K562 (cell line): ENCODE data around the gene MAST4. TPM values are rescaled to one million over a fixed set of nuclear protein-coding genes. Genes with fewer than 3 reads are reported as not detected.

Experiments used
- ATAC-seq: fragments of 200-7000 bp; cut with Tn5 transposase; 3 replicates; pipeline ENCODE4 v1.9.1; 2020; ENCODE audit warnings: moderate library complexity
- BruUV-seq: library from RNA; stranded (reverse); fragments of 400-500 nt; replicated peaks from 2 replicates; lab custom pipeline; 2021; lab: Mats Ljungman, UMichigan
- CTCF ChIA-PET: fragments of 300-600 bp; formaldehyde crosslinking; extraction: SDS; loops from one replicate; lab custom pipeline; 2021; ENCODE audit warnings: low intra/inter-chr PET ratio; lab: Yijun Ruan, JAX
- POLR2A ChIA-PET: fragments of 300-600, 350-650 bp; sonication (Branson Sonifier 250); formaldehyde crosslinking; extraction: SDS; loops from one replicate; lab custom pipeline; 2021; ENCODE audit warnings: antibody characterized with exemption, inconsistent platforms; lab: Yijun Ruan, JAX
- DNase-seq, 4 experiments: peaks; one replicate each; pipeline versions ENCODE4 v3.0.0 to v3.0.0-alpha.2; 2011 to 2018; ENCODE audit warnings: low spot score in 3 of 4, mixed read lengths in 3 of 4; ENCODE audit errors: extremely low read depth in 1 of 4
- FAIRE-seq: peaks from 2 replicates; lab custom pipeline; 2011; peaks lifted over from hg19 to GRCh38; lab: Jason Lieb, UNC
- H2AFZ ChIP-seq: 2 replicates; pipeline ENCODE4 v1.6.0; 2011; ENCODE audit warnings: low read depth, low read length, control low read depth, inconsistent platforms
- H3K27ac ChIP-seq: fragments of 200-600 bp; 3 replicates; pipeline ENCODE4 v1.8.0; 2011; ENCODE audit warnings: low read depth, mild to moderate bottlenecking, control low read depth, inconsistent platforms, low read length, moderate library complexity, mixed read lengths; ENCODE audit errors: extremely low read depth
- H3K27me3 ChIP-seq, 2 experiments: fragments of 300-600 bp in 1 of 2; 2 replicates in 1 of 2; 3 replicates in 1 of 2; pipeline versions ENCODE4 v1.6.0 to v1.8.0; 2011; ENCODE audit warnings: inconsistent platforms in 2 of 2, low read length in 2 of 2, mild to moderate bottlenecking in 1 of 2, mixed read lengths in 1 of 2, moderate library complexity in 1 of 2; ENCODE audit not compliant: control insufficient read depth in 2 of 2, insufficient read depth in 2 of 2
- H3K36me3 ChIP-seq: fragments of 300-600 bp; 3 replicates; pipeline ENCODE4 v1.8.0; 2011; ENCODE audit warnings: mild to moderate bottlenecking, low read length, inconsistent platforms; ENCODE audit not compliant: control insufficient read depth, insufficient read depth
- H3K4me1 ChIP-seq, 2 experiments: fragments of 200-600 bp in 1 of 2; replicated peaks in 1 of 2; 2 replicates in 1 of 2; 3 replicates in 1 of 2; pipeline versions ENCODE4 v1.5.1 to v1.8.0; 2011; ENCODE audit warnings: inconsistent platforms in 2 of 2, low read length in 2 of 2, mild to moderate bottlenecking in 1 of 2, mixed read lengths in 1 of 2, moderate library complexity in 1 of 2; ENCODE audit not compliant: control insufficient read depth in 2 of 2, insufficient read depth in 2 of 2
- H3K4me2 ChIP-seq: 2 replicates; pipeline ENCODE4 v1.6.1; 2011; ENCODE audit warnings: low read length, control low read depth, inconsistent platforms, mixed read lengths; ENCODE audit not compliant: insufficient read depth
- H3K4me3 ChIP-seq: fragments of 200-600 bp; sonication (generic), shearing (Covaris generic); 2 replicates; pipeline ENCODE4 v1.5.1; 2016; ENCODE audit warnings: control low read depth, inconsistent platforms
- H3K79me2 ChIP-seq: fragments of 200-600 bp; 3 replicates; pipeline ENCODE4 v1.8.0; 2011; ENCODE audit warnings: low read length, inconsistent platforms; ENCODE audit not compliant: control insufficient read depth, insufficient read depth
- H3K9ac ChIP-seq, 2 experiments: 2 replicates each; pipeline versions ENCODE4 v1.6.0 to v1.6.1; 2011; ENCODE audit warnings: low read depth in 2 of 2, low read length in 2 of 2, control low read depth in 1 of 2, inconsistent platforms in 1 of 2, mild to moderate bottlenecking in 1 of 2, mixed read lengths in 1 of 2; ENCODE audit not compliant: insufficient read depth in 1 of 2
- H3K9me1 ChIP-seq: one replicate; pipeline ENCODE4 v1.6.0; 2011; ENCODE audit warnings: inconsistent platforms, mild to moderate bottlenecking, low read length, moderate library complexity; ENCODE audit not compliant: control insufficient read depth, insufficient read depth
- H3K9me3 ChIP-seq: replicated peaks from 2 replicates; pipeline ENCODE4 v1.5.1; 2011; ENCODE audit warnings: low read depth, low read length, inconsistent platforms; ENCODE audit not compliant: control insufficient read depth, insufficient read depth
- H4K20me1 ChIP-seq: replicated peaks from 2 replicates; pipeline ENCODE4 v1.6.1; 2011; ENCODE audit warnings: low read length, inconsistent platforms, mixed read lengths; ENCODE audit not compliant: control insufficient read depth, insufficient read depth
- CC2D1A ChIP-seq: fragments of 450-650 bp; IDR thresholded peaks from 2 replicates; pipeline ENCODE4 v1.6.1; 2017; ENCODE audit warnings: mild to moderate bottlenecking
- CSDE1 ChIP-seq, 2 experiments: fragments of 450-650 bp; IDR thresholded peaks; 2 replicates each; pipeline ENCODE4 v1.6.1; 2016; ENCODE audit warnings: mild to moderate bottlenecking in 1 of 2
- HMG20B ChIP-seq: fragments of 250-450 bp; sonication (Bioruptor Pico); IDR thresholded peaks from 2 replicates; pipeline ENCODE4 v1.5.0; 2021; ENCODE audit warnings: mild to moderate bottlenecking
- NCOA6 ChIP-seq: fragments of 450-650 bp; IDR thresholded peaks from 2 replicates; pipeline ENCODE4 v1.6.1; 2017; ENCODE audit warnings: mild to moderate bottlenecking
- NCOR1 ChIP-seq: fragments of 450-650 bp; IDR thresholded peaks from 2 replicates; pipeline ENCODE4 v1.6.1; 2016; ENCODE audit warnings: mild to moderate bottlenecking, moderate library complexity
- POLR2A ChIP-seq: fragments of 450-650 bp; conservative IDR thresholded peaks from 2 replicates; pipeline ENCODE4 v1.6.1; 2016
- SPI1 ChIP-seq: IDR thresholded peaks from 2 replicates; pipeline ENCODE4 v1.6.1; 2011; ENCODE audit warnings: low read depth, low read length, control low read depth, borderline replicate concordance
- TAF1 ChIP-seq: IDR thresholded peaks from 2 replicates; pipeline ENCODE4 v1.6.1; 2011; ENCODE audit warnings: mild to moderate bottlenecking, low read length, moderate library complexity; ENCODE audit not compliant: insufficient read depth, control insufficient read depth, severe bottlenecking; ENCODE audit errors: extremely low read depth
- ZNF143 ChIP-seq: sonication (generic); formaldehyde crosslinking; IDR thresholded peaks from 2 replicates; pipeline ENCODE4 v1.9.0; 2022; ENCODE audit warnings: mild to moderate bottlenecking, missing genetic modification reagents
- ZSCAN29 ChIP-seq: fragments of 450-650 bp; IDR thresholded peaks from 2 replicates; pipeline ENCODE4 v1.6.1; 2017
- WGBS: fragments of 100-300 bp; shearing (Covaris generic); methylation state at CpG from one replicate; pipeline ENCODE4 v1.1.6; 2016; ENCODE audit warnings: low coverage, mixed read lengths; ENCODE audit not compliant: insufficient coverage; ENCODE audit errors: missing lambda C conversion rate; 5-methylcytosine and 5-hydroxymethylcytosine counted together
- in situ Hi-C: fragments of 300-500 bp; cut with MboI; formaldehyde crosslinking; loops from 4 replicates; pipeline ENCODE4 v1.15.0; 2018; ENCODE audit warnings: inconsistent platforms, mixed read lengths
- intact Hi-C: fragments of 100-400 bp; cut with micrococcal nuclease; formaldehyde crosslinking; loops from 2 replicates; pipeline ENCODE4 v1.14.2; 2022
- polyA plus RNA-seq, 8 experiments: library from polyadenylated mRNA; depleted of rRNA in 4 of 8; stranded (reverse) in 5 of 8; unstranded in 3 of 8; fragments of >200 nt; fragmentation: Nextera tagmentation in 2 of 8; fragmentation: Illumina TruSeq in 1 of 8; extraction: Ambion mirVana in 2 of 8; extraction: Trizol in 1 of 8; gene quantifications; 2 replicates each; pipeline versions ENCODE4 v1.2.1 to v1.2.3, GENCODE V29; 2011 to 2014; ENCODE audit warnings: inconsistent platforms in 1 of 8, missing spikeins in 1 of 8
- total RNA-seq, 7 experiments: library from RNA; depleted of rRNA in 6 of 7; stranded (reverse); fragments of >200 nt in 6 of 7; fragmentation: Illumina TruSeq in 2 of 7; extraction: Trizol in 2 of 7; gene quantifications; 2 replicates each; pipeline versions ENCODE4 v1.2.1 to v1.2.3, GENCODE V29; 2011 to 2021; ENCODE audit warnings: low replicate concordance in 1 of 7
- TF ChIP-seq, protein P1 (sequence below): fragments of 450-650 bp; IDR thresholded peaks from 2 replicates; pipeline ENCODE4 v1.6.1; 2017; ENCODE audit warnings: antibody characterized with exemption, mild to moderate bottlenecking
- TF ChIP-seq, protein P2 (sequence below): fragments of 450-650 bp; IDR thresholded peaks from 2 replicates; pipeline ENCODE4 v1.6.1; 2017; ENCODE audit warnings: antibody characterized with exemption

MAST4 gene
- total and polyA plus RNA-seq, 9 of the 15 experiments (the other 6 are each of a cell fraction or from before 2014, with no cell fraction given) = 0.88 to 10.1 (median 5.2) TPM

DNA sequence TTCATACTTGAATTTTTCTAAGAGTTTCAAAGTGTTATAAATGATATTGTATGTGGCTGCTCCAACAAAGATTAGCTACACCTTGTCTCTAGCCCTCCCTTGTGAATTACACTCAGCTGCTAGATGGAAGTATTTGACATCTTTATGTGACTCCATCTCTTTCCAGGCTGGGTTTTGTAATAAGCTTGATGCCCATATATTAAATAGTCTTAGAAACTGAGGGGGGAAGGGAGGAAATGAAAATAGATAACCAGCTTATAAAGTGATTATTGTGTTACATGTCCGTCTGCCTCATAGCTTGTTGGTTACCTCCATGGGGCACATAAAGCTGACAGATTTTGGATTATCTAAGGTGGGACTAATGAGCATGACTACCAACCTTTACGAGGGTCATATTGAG, 537.0 kb downstream of the MAST4 start:
- Histone ChIP-seq H3K36me3 (no peaks in the 10 kb centered on the region; the same call in 1 of the 3 replicates), H3K4me2 (no peak overlapping the region), H3K27ac (no peak overlapping the region), H3K27me3 (no peaks in the 10 kb centered on the region), H3K9me1 (no peaks in the 10 kb centered on the region), H4K20me1 (no peaks in the 10 kb centered on the region), H3K9me3 (no peaks in the 10 kb centered on the region), H3K79me2 (no peaks in the 10 kb centered on the region), H3K4me3 (no peak overlapping the region), H3K4me1 (no peaks in the 10 kb centered on the region), H3K9ac (no peak overlapping the region), H2AFZ (no peak overlapping the region)
- no peak for DNase-seq
- in situ Hi-C loops = no loop called here
- intact Hi-C loops = no loop called here
- no peak for ATAC-seq
- ChIA-PET CTCF (no interaction called here), POLR2A (interaction anchor here (1.1 kb wide), 1 partner anchor 9 kb away, joined by 3 read pairs; no protein-coding TSS in a partner anchor)
- WGBS = 46% methylated on average over 2 of the region's 2 CpGs
- no peak for FAIRE-seq
- no TSS peak for BruUV-seq
- TF ChIP-seq NCOA6 = no peak
- TF ChIP-seq CSDE1 (IDR thresholded peaks at IDR 0.05) = no peak
- no peak for TF ChIP-seq POLR2A
- no peak for TF ChIP-seq CC2D1A
- no peak for TF ChIP-seq TAF1
- no peak for TF ChIP-seq ZNF143 (CRISPR knock-in tag)
- TF ChIP-seq HMG20B (CRISPR knock-in tag) = no peak
- no peak for TF ChIP-seq NCOR1
- TF ChIP-seq ZSCAN29 = no peak
- no peak for TF ChIP-seq SPI1
- TF ChIP-seq, protein P1, sequence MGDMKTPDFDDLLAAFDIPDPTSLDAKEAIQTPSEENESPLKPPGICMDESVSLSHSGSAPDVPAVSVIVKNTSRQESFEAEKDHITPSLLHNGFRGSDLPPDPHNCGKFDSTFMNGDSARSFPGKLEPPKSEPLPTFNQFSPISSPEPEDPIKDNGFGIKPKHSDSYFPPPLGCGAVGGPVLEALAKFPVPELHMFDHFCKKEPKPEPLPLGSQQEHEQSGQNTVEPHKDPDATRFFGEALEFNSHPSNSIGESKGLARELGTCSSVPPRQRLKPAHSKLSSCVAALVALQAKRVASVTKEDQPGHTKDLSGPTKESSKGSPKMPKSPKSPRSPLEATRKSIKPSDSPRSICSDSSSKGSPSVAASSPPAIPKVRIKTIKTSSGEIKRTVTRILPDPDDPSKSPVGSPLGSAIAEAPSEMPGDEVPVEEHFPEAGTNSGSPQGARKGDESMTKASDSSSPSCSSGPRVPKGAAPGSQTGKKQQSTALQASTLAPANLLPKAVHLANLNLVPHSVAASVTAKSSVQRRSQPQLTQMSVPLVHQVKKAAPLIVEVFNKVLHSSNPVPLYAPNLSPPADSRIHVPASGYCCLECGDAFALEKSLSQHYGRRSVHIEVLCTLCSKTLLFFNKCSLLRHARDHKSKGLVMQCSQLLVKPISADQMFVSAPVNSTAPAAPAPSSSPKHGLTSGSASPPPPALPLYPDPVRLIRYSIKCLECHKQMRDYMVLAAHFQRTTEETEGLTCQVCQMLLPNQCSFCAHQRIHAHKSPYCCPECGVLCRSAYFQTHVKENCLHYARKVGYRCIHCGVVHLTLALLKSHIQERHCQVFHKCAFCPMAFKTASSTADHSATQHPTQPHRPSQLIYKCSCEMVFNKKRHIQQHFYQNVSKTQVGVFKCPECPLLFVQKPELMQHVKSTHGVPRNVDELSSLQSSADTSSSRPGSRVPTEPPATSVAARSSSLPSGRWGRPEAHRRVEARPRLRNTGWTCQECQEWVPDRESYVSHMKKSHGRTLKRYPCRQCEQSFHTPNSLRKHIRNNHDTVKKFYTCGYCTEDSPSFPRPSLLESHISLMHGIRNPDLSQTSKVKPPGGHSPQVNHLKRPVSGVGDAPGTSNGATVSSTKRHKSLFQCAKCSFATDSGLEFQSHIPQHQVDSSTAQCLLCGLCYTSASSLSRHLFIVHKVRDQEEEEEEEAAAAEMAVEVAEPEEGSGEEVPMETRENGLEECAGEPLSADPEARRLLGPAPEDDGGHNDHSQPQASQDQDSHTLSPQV = no peak
- TF ChIP-seq, protein P2, sequence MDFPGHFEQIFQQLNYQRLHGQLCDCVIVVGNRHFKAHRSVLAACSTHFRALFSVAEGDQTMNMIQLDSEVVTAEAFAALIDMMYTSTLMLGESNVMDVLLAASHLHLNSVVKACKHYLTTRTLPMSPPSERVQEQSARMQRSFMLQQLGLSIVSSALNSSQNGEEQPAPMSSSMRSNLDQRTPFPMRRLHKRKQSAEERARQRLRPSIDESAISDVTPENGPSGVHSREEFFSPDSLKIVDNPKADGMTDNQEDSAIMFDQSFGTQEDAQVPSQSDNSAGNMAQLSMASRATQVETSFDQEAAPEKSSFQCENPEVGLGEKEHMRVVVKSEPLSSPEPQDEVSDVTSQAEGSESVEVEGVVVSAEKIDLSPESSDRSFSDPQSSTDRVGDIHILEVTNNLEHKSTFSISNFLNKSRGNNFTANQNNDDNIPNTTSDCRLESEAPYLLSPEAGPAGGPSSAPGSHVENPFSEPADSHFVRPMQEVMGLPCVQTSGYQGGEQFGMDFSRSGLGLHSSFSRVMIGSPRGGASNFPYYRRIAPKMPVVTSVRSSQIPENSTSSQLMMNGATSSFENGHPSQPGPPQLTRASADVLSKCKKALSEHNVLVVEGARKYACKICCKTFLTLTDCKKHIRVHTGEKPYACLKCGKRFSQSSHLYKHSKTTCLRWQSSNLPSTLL = no peak
